Stomach (tissue), 19 donors: ENCODE measurements around the gene CDIPT. TPM values are rescaled to one million over a fixed set of nuclear protein-coding genes. Genes with fewer than 3 reads are reported as not detected.

Experiments used
- DNase-seq, 2 donors: peaks; one replicate each; pipeline versions ENCODE4 v3.0.0 to v3.0.0-alpha.2; 2013 to 2019
- H3K27ac ChIP-seq, 5 donors: fragments of 200-600 bp in 4 of 5; sonication (generic) in 4 of 5; one replicate each; pipeline ENCODE4 v1.5.1; 2013 to 2019; ENCODE audit warnings: mild to moderate bottlenecking in 1 of 5, moderate library complexity in 1 of 5
- H3K27me3 ChIP-seq, 3 donors: fragments of 200-600 bp; sonication (generic); one replicate each; pipeline ENCODE4 v1.5.1; 2017 to 2019; ENCODE audit warnings: mixed run types in 1 of 3
- H3K36me3 ChIP-seq, 4 donors: fragments of 200-600 bp; sonication (generic); 1 replicate in 3 of 4; 2 replicates in 1 of 4; pipeline ENCODE4 v1.5.1; 2016 to 2019
- H3K4me1 ChIP-seq, 4 donors: fragments of 200-600 bp; sonication (generic); one replicate each; pipeline ENCODE4 v1.5.1; 2016 to 2019
- H3K4me3 ChIP-seq, 4 donors: fragments of 200-600 bp; sonication (generic) in 3 of 4; one replicate each; pipeline ENCODE4 v1.5.1; 2016 to 2019; ENCODE audit warnings: mild to moderate bottlenecking in 1 of 4
- H3K9me3 ChIP-seq, 4 donors: fragments of 200-600 bp; sonication (generic); one replicate each; pipeline ENCODE4 v1.5.1; 2016 to 2019
- EP300 ChIP-seq: sonication (generic); formaldehyde crosslinking; IDR thresholded peaks from one replicate; pipeline ENCODE4 v1.6.1; 2017; ENCODE audit warnings: antibody characterized with exemption
- POLR2A ChIP-seq, 4 donors: fragments of 450-650 bp; IDR thresholded peaks; one replicate each; pipeline ENCODE4 v1.6.1; 2016; ENCODE audit warnings: antibody characterized with exemption in 4 of 4, control low read depth in 2 of 4, mild to moderate bottlenecking in 1 of 4, moderate library complexity in 1 of 4
- POLR2AphosphoS5 ChIP-seq, 3 donors: sonication (generic); formaldehyde crosslinking; IDR thresholded peaks; one replicate each; pipeline ENCODE4 v1.6.1; 2016; ENCODE audit warnings: antibody characterized with exemption in 3 of 3
- WGBS, 5 donors: extraction: QIAGEN DNeasy Blood & Tissue Kit in 3 of 5; methylation state at CpG; one replicate each; pipeline versions ENCODE4 v1.1.5 to v1.1.7; 2013 to 2018; 5-methylcytosine and 5-hydroxymethylcytosine counted together
- intact Hi-C: fragments of 100-400 bp; cut with DNase I; formaldehyde crosslinking; loops from one replicate; pipeline ENCODE4 v1.15.1; 2023; ENCODE audit warnings: low total_unique reads
- long read RNA-seq, 10 donors: transcript quantifications; one replicate each; lab custom pipeline, GENCODE V29; 2026
- polyA plus RNA-seq, 3 donors: library from polyadenylated mRNA; stranded (reverse); fragments of 200-250 nt; gene quantifications; one replicate each; pipeline ENCODE4 v1.2.3, GENCODE V29; 2013
- total RNA-seq, 5 donors: library from RNA; depleted of rRNA; stranded (reverse); fragments of >200 nt; gene quantifications; one replicate each; pipeline versions ENCODE4 v1.1.0 to v1.2.3, GENCODE V29; 2014 to 2016
- TF ChIP-seq, protein P1 (sequence below), 7 experiments: fragments of 450-650 bp in 4 of 7; fragments of 200-600 bp in 3 of 7; sonication (generic) in 3 of 7; IDR thresholded peaks; one replicate each; pipeline ENCODE4 v1.5.1; 2016 to 2019; ENCODE audit warnings: antibody characterized with exemption in 7 of 7, control low read depth in 2 of 7, mild to moderate bottlenecking in 1 of 7
- donor health status: healthy with polysubstance abuse.
- donor health status: Bipolar disorder and iron deficiency.
- donor health status: healthy.

The CDIPT gene, protein sequence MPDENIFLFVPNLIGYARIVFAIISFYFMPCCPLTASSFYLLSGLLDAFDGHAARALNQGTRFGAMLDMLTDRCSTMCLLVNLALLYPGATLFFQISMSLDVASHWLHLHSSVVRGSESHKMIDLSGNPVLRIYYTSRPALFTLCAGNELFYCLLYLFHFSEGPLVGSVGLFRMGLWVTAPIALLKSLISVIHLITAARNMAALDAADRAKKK
- total RNA-seq: 10 to 100 TPM in 4 of 5 donors, 1 to 10 TPM in 1; 2.3 to 91.5 (median 54.5) TPM
- polyA plus RNA-seq: 10 to 100 TPM; 51.6 to 72.6 (median 53.9) TPM
- long read RNA-seq, donor 1, transcript CDIPT-201 (6 exons, 2,353 nt): major isoform, 7 of 9 reads
- long read RNA-seq, donor 1, partial matches to known transcripts: 0 of 9 reads
- long read RNA-seq, donor 1, other reads (novel, unspliced or antisense): 0 of 9 reads
- long read RNA-seq, donor 2, transcript CDIPT-201 (6 exons, 2,353 nt): major isoform, 15 of 15 reads
- long read RNA-seq, donor 2, partial matches to known transcripts: 0 of 15 reads
- long read RNA-seq, donor 2, other reads (novel, unspliced or antisense): 0 of 15 reads
- long read RNA-seq, donor 3, transcript CDIPT-201 (6 exons, 2,353 nt): major isoform, 8 of 8 reads
- long read RNA-seq, donor 3, partial matches to known transcripts: 0 of 8 reads
- long read RNA-seq, donor 3, other reads (novel, unspliced or antisense): 0 of 8 reads
- long read RNA-seq, donor 4, partial matches to known transcripts: 0 of 3 reads
- long read RNA-seq, donor 4, other reads (novel, unspliced or antisense): 0 of 3 reads
- long read RNA-seq, donor 5, transcript CDIPT-201 (6 exons, 2,353 nt): major isoform, 17 of 17 reads
- long read RNA-seq, donor 5, partial matches to known transcripts: 0 of 17 reads
- long read RNA-seq, donor 5, other reads (novel, unspliced or antisense): 0 of 17 reads
- long read RNA-seq, donor 6, transcript CDIPT-201 (6 exons, 2,353 nt): major isoform, 31 of 44 reads
- long read RNA-seq, donor 6, partial matches to known transcripts: 8 of 44 reads
- long read RNA-seq, donor 6, other reads (novel, unspliced or antisense): 0 of 44 reads
- long read RNA-seq, donor 7, transcript CDIPT-201 (6 exons, 2,353 nt): major isoform, 14 of 18 reads
- long read RNA-seq, donor 7, partial matches to known transcripts: 0 of 18 reads
- long read RNA-seq, donor 7, other reads (novel, unspliced or antisense): 0 of 18 reads
- long read RNA-seq, donor 8, transcript CDIPT-201 (6 exons, 2,353 nt): major isoform, 11 of 13 reads
- long read RNA-seq, donor 8, partial matches to known transcripts: 0 of 13 reads
- long read RNA-seq, donor 8, other reads (novel, unspliced or antisense): 0 of 13 reads
- long read RNA-seq, donor 9, transcript CDIPT-201 (6 exons, 2,353 nt): major isoform, 5 of 7 reads
- long read RNA-seq, donor 9, partial matches to known transcripts: 0 of 7 reads
- long read RNA-seq, donor 9, other reads (novel, unspliced or antisense): 0 of 7 reads
- long read RNA-seq, donor 10, transcript CDIPT-201 (6 exons, 2,353 nt): major isoform, 7 of 9 reads
- long read RNA-seq, donor 10, partial matches to known transcripts: 0 of 9 reads
- long read RNA-seq, donor 10, other reads (novel, unspliced or antisense): 0 of 9 reads

DNA sequence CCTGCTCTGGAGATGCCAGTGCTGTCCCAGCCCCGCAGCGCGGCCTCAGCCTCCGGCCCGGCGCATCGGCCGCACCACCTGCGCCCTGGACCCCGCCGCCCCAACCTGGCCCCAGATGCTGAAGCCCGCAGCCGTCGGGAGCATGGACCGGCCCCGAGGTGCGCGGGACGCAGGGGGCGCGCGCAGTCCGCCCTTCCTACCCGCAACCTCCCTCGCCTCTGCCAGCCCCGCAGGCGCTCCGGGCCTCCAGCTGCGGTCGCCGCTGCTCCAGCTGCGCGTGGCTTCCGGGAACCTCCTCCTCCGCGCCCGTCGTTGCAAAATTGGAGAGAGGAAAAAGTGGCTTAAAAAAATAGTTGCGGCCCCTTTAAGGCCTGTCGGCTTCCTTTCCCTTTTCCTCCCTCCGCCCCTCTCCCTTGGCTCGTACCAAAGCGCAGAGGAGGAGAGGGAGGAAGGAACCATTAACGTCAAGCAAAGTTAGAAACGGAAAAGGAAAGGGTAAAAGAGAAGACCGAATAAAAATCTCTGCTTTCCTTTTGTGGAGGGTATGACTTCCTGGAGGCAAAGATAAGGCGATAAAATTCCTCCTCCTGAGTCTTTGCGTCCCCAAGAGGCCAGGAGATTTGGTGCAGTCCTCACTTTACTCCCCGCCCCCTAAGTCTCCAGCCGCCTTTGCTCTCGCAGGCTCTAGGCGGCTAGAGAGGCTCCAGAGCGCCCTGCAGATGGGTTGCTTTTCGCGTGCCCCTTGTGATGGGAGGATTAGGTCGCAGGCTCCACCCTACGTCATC lies at the start of gene CDIPT:
CDIPT (minus strand) TSS at position 343 of the 785 bp plus-strand sequence. CDS start 369 bp downstream, outside the sequence.
- DNase-seq: peak; percentile 94 to 99
- Histone ChIP-seq H3K4me3 (peak within 1 kb of the TSS; percentile 94 to 99 (median 98)), H3K4me1 (peaks cover 15 to 46% (median 37%) of the 10 kb centered on the region in 4 donors), H3K36me3 (peaks cover 23 to 34% (median 31%) of the 10 kb centered on the region in 4 donors), H3K27ac (peak within 1 kb of the TSS; percentile 85 to 96 (median 92)), H3K27me3 (no peaks in the 10 kb centered on the region), H3K9me3 (no peaks in the 10 kb centered on the region)
- WGBS, 5 donors: 0 to 1% (median 0%) methylated on average over 35 to 57 of the region's 57 CpGs
- TF ChIP-seq POLR2AphosphoS5 (IDR thresholded peaks at IDR 0.05): peak; percentile 79 to 96 (median 84)
- TF ChIP-seq POLR2A (IDR thresholded peaks at IDR 0.05): no peak
- TF ChIP-seq, protein P1, sequence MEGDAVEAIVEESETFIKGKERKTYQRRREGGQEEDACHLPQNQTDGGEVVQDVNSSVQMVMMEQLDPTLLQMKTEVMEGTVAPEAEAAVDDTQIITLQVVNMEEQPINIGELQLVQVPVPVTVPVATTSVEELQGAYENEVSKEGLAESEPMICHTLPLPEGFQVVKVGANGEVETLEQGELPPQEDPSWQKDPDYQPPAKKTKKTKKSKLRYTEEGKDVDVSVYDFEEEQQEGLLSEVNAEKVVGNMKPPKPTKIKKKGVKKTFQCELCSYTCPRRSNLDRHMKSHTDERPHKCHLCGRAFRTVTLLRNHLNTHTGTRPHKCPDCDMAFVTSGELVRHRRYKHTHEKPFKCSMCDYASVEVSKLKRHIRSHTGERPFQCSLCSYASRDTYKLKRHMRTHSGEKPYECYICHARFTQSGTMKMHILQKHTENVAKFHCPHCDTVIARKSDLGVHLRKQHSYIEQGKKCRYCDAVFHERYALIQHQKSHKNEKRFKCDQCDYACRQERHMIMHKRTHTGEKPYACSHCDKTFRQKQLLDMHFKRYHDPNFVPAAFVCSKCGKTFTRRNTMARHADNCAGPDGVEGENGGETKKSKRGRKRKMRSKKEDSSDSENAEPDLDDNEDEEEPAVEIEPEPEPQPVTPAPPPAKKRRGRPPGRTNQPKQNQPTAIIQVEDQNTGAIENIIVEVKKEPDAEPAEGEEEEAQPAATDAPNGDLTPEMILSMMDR (IDR thresholded peaks at IDR 0.05): peak in 5 of 7 experiments; percentile 45 to 76 (median 52)
- intact Hi-C loops: loop anchor here (10.0 kb wide), 1 partner anchor 162 kb away; the partner anchor contains the start of gene C16orf92

DNA sequence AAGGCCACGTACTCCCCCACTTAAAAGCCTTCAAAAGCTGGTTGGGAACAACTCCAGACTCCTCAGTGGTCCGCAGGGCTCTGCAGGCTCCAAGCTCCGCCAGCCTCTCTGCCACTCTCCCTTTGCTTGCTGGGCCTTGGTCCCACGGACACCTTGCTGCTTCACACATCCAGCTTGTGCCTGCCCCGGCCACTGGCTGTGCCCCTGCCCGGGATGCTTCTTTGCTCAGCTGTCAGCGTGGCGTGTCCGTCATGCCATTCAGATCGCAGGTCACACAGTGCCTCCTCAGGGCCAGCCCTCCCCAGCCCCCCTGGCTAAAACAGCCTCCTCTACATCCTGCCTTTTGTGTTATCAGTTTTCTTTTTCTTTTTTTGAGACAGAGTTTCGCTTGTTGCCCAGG lies 49.1 kb upstream of the CDIPT start:
- TF ChIP-seq, protein P1 (IDR thresholded peaks at IDR 0.05): no peak
- TF ChIP-seq POLR2A (IDR thresholded peaks at IDR 0.05) (no peak), EP300 (no peak), POLR2AphosphoS5 (IDR thresholded peaks at IDR 0.05) (no peak)
- Histone ChIP-seq H3K27ac (no peak overlapping the region), H3K4me1 (no peaks in the 10 kb centered on the region), H3K36me3 (peaks cover 0 to 43% (median 32%) of the 10 kb centered on the region in 4 donors), H3K27me3 (no peaks in the 10 kb centered on the region), H3K9me3 (no peaks in the 10 kb centered on the region), H3K4me3 (no peak overlapping the region)
- 72 to 86% (median 77%) methylated on average over 11 of the region's 11 CpGs for WGBS, 5 donors
- no peak for DNase-seq
- intact Hi-C loops: no loop called here

DNA sequence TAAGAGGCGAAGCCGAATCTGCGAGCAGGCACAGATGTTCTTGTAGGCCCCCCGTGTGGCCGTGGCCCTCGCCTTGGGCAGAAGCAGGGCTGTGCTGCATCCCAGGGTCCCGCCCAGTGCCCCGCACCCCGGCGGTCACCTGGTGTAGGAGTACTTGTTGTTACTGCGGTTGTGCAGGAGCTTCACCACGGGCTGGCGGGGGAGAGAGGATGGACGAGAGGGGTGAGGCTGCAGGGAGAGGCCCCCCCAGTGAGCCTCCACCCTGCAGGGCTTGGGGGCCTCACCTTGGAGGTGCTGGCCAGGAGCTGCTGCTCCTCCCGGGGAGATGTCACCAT lies 48.6 kb upstream of the CDIPT start:
- Histone ChIP-seq H3K9me3 (no peaks in the 10 kb centered on the region), H3K4me3 (no peak overlapping the region), H3K36me3 (peaks cover 0 to 43% (median 33%) of the 10 kb centered on the region in 4 donors), H3K4me1 (no peaks in the 10 kb centered on the region), H3K27me3 (no peaks in the 10 kb centered on the region), H3K27ac (no peak overlapping the region)
- no peak for DNase-seq
- 71 to 82% (median 78%) methylated on average over 13 to 15 of the region's 15 CpGs for WGBS, 5 donors
- intact Hi-C loops: no loop called here
- TF ChIP-seq POLR2AphosphoS5 (IDR thresholded peaks at IDR 0.05) (no peak), EP300 (no peak), POLR2A (IDR thresholded peaks at IDR 0.05) (no peak)
- TF ChIP-seq, protein P1 (IDR thresholded peaks at IDR 0.05): no peak
